HG02678 (cell line): ENCODE data around the gene LRRC4C.

Experiments
- ATAC-seq: cut with Tn5 transposase; IDR thresholded peaks from one replicate; pipeline ENCODE4 v1.9.1; 2021; ENCODE audit warnings: mild to moderate bottlenecking, moderate library complexity; ENCODE audit not compliant: unreplicated experiment

Gene LRRC4C

DNA sequence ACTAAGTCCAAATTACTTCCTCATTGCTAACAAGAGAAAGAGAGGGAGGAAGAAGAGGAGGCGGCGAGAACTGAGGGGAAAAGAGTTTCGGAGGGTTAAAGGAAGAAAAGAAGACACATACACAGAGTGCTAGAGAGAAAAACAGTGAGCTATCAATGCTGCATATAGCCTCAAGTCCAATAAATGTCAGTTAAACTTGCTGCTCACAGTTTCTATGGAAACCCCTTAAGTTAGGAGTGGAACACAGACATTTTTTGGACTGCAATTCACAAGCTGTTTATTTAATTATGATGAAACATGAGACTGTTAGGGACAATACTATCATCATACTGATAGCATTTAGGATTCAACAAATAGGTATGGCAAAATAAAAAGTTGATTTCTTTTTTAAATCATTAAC, 1320.4 kb downstream of the LRRC4C start:
- ATAC-seq: no peak

DNA sequence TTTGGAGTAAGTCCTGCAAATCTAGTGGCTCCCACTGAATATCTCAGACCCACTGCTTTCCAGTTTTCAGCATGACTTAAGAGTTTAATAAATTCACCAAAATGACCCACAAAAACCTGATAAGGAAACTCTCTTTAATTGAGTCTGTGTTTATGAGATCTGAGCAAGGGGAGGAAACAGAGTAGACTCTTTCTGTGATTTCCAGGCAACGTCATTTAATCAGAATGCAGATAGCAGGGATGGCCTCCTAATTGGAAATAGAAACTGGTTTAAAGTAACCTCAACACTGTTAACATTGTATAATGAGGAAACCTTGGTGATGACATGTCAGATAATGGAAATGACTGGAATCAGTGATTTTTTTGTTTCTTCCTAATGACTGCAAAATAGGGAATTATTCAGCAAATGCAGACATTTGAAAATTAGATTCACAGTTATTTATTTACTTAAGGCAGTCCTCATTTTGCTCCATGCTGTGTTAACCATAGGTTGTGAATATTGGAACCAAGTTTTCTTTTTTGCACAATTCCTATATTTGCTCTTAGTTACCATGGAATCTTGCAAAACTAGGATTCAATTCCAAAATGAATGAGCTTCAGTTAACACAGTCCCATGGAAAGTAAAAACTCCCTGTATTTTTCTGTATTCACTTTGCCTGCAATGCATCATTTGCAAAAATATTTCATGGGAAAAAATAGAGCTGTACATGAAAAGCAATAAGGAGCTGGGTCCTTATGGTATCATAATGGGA, 1324.5 kb downstream of the LRRC4C start:
- no peak for ATAC-seq

DNA sequence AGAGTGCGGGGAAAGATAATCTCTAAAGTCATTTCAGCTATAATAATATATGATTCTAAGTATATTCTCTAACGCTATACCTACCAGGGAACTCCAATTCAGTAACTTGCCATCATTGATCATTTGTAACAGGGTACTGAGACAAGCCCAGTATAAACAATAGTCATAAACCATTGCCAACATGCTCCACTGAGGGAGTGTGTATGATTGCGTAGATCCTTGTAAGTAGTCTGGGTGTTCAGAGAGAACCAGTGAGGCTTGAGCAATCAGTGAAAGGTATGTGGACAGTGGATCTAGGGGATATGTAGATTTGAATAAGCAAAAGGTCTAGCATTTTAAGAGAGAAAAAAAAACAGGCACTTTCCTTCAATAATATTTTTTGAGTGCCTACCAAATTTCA, 1326.0 kb downstream of the LRRC4C start:
- no peak for ATAC-seq

DNA sequence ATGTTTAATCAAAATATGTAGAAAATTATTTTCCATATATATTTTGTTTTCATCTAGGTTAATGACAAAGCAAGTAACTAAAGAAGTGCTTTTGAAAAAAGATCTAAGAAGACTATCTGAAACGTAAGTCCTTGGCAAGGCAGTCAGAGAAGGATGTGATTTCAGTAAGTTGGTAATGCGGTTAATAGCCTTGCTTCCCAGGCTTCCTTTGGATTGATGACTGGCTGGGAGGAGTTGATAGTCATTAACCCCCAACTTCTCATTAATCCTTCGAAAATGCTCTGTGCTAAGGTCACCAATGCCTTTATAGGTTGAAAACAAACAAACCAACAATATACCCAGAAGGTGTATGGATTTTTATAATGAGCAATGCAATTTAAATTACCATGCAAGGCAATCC, 1326.5 kb downstream of the LRRC4C start:
- no peak for ATAC-seq

DNA sequence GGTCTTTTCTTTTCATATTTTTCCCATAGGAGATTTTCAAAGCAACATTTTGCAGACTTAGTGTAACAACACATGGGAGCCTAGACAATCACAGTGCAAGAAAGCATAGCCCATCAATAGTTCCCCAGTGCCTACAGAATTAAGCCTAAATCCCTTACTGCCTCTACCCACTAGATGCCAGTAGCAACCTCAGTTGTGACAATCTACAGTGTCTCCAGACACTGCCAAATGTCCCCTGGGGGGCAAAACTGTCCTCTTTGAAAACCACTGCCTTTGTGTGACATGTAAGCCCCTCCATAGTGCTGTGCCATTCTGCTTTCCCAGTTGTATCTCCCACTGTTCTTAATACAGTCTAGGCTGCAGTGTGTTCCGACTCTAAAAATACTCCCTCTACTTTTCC, 1329.0 kb downstream of the LRRC4C start:
- ATAC-seq: no peak

DNA sequence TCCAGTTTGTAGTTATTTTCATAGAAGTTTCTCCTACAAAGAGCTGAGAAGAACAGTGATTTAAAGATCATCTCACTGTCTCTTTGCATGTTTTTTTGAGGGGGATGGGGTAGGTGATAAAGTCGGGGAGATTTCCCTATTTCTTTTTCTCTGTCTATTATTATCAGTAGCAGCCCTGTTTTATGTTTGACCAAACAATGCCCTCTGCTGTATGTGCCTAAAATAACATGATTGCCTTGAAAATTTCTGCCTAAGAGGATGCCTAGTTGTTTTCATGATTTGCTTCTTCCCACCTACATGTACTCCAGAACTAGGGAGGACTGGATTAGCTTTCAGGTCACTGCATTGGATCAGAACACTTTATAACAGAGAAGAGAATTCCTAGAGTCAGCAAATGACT, 1330.2 kb downstream of the LRRC4C start:
- no peak for ATAC-seq

DNA sequence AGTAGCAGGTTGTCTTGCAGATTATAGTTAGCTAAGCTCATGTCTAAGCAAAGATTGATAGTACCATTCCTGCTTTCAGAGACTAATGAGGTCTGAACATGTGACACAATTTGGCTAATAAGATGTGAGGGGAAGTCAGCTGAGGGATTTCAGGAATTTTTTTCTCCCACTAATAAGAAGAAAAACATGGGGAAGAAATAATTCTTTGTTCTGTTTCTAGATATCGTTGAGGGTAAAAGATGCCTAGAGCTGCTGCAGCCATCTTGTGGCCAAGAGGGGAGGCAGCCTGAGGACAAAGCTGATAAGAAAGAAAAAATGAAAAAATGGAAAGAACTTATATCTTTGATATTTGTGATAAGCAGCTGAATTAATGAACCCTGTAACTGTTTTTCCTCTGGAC, 1334.4 kb downstream of the LRRC4C start:
- ATAC-seq: no peak

DNA sequence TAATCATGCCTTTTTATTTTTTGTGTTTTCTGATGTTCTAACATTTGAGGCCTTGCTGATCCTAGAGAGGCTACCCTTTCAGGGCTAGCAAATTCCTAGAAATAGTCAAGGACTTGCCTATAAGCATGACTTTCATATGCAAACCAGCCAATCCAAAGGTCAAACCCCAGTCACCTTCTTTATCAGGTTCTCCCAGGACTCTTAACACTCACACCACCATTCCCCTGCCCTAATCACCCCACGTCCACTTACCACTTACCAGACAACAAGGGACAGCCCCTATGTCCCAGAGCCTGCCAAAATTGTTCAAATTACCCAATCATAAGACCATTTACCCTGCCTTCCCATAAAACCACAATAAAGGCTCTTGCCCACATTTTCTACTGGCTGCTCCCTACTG, 1339.8 kb downstream of the LRRC4C start:
- ATAC-seq: no peak

DNA sequence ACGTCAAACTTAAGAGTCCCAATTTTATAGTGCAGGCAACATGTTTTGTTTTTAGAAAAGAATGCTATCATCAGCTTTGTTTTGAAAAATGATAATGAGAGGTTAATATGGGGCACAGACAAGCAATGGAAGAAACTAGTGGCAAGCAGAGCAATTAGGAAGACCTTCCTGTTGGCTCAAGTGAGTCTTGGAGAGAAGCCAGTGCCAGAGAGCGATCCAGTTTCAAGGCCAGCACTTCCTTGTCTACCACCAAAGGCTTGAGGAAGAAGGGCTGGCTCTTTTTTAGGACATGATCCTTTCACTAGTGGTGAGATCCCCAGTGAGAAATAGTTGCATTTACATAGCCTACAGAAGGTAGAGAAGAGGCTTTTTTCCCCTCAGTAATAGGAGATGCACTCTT, 1340.7 kb downstream of the LRRC4C start:
- ATAC-seq: no peak

DNA sequence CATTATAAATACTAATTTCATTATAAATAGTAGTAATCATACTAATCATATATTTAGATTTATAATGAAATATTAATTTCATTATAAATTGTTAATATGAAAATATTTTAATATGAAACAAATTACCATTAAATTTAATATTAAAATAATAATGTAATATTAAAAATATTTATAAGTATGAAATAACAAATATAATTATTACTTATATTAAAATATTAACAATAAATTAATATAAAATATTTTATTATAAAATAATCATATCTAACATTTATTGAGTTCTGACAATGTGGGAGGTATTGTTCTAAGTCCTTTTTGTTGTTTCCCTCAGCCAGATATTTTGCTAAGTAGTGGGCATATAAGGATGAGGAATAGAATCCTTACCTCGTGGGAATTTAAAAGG, 1341.4 kb downstream of the LRRC4C start:
- no peak for ATAC-seq

DNA sequence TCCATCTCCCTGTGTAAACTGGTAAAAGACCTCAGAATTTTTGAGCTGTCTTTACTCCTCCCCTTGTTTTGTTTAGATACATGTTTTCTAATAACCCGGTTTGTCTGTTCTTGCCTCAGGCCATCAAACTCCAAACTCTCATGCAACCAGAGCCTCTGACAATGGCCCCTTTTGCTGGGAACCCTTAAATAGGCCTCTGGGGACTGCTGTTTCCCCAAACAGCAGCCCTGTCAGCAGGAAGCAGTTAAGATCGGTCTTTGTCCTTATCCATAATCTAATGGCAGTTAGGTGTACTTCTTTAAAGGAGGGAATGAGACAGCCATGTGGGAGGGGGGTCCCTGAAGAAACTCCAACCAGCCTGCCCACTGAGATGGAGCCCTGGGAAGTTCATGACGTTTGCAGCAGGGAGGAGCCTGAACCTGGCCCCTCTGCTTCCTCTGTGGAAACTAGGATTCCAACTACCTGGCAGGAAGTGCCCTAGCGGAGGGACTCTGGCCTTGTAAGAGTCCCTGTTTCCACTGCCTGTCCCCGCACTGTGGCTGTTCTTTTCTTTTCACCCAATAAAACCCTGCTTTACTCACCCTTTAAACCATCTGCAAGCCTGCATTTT, 1354.4 kb downstream of the LRRC4C start:
- ATAC-seq: no peak

DNA sequence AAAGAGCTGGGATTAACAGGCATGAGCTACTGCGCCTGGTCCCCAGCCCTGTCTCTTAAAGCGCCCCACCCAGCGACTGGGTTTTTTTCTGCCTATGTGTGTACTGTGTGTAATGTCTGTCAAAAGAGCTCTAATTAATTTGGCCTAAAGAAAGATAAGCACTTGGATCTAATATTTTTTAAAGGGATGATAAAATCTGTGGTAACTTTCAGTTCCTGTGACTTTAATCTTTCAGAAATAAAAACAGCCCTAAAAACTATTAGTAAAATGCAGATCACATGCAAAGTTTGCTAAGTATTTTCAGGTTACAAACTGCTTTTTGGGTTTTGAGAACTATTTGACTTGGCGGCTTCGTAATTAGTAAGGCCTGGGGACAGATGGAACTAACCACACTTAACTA, 1358.7 kb downstream of the LRRC4C start:
- no peak for ATAC-seq

DNA sequence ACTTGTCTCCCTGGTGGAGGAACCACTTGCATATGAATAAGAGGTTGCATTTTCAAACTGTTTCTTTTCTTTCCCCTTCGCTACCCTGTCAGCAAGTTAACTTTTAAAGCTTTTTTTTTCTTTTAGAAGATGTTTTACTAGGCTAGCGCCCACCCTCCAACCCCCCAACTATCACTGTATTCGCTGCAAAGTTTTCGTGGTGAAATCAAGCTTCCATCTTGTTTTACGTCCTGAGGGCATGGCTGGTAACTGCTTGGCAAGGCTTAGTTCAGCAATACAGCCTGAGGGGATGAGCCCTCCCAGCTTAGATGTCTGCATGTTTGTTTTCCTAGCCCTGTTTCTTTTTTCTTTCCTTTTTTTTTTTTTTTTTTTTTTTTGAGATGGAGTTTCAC, 1359.3 kb downstream of the LRRC4C start:
- no peak for ATAC-seq

DNA sequence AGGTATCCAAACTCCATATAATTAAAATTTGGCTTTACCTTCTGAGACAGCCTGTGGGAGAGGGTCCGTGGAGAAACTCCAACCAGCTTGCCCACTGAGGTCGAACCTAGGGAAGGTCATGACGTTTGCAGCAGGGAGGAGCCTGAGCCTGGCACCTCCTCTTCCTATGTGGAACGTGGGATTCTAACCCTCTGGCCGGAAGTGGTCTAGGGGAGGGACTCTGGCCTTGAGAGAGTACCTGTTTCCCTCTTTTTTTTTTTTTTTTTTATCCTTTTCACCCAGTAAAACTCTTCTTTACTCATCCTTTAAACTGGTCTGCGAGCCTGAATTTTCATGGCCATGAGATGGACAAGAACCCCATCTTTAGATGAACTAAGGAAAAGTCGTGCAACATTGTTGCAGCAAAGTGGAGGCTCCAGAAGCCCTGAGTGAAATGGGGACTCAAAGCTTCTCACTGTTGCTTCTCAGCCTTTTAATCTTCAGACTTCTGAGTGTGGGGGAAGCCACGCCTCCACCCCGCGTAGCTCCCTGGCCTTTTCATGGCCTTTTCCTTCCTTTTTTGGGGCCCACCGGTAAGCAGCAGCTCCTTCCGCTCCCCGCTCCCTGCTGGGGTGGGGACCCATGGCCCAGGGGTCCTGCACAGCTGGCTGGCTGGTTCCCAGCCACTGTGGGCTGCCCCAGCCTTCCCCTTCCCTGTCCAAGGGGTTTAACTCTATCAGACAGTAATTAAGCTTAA, 1359.9 kb downstream of the LRRC4C start:
- no peak for ATAC-seq

DNA sequence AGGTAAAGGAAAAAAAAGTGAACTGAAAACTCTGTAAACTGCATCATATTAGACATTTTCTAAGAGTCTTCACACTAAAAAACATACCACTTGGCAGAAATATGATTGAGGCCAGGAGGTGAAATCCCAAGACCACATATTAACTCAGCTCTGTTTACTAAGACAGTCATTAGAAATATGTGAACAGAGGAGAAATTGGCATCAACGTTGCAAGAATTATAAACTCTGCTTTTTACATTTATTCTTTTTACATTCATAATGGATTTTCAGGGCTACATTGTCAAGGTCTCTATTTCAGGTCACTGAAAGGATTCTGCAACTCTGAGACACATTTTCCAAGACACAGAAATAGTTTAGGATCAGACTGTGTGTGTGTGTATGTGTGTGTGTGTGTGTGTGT, 1364.0 kb downstream of the LRRC4C start:
- ATAC-seq: no peak

DNA sequence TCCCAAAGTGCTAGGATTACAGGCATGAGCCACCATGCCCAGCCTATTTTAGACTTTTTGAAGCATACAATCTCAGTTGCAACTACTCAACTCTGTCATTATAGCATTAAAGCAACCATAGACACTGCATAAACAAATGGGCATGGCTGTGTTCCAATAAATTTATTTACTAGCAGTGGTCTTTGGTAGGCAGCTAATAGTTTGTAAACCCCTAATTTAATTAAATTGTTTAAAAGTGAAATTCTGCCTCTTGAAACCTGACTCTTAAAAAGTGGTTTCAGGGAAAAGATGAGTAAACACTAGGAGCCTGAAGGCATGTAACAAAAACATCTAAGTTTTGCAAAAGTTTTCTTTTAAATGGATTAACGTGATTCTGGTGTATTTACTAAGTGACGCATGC, 1364.5 kb downstream of the LRRC4C start:
- ATAC-seq: no peak

DNA sequence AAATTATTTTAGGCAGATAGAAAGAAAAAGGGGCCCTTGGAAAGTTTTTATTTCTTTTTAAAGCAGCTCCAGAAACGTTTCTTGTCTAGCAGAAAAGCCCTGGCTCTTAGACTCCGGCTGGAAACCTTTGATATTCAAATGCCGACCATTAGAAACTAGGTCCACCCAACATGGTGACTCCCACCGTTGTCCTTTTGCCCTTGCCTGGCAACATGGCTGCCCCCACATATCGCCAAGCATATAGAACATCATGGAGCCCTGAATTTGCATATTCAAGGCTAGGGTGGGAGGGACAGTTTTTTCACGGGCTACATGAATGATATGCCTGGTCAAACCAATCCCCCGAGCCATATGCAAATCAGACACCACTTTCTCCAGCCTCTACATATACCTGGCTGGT, 1379.0 kb downstream of the LRRC4C start:
- ATAC-seq: no peak
